C4-2B (cell line): ENCODE data around the gene ZNF423.

Source experiments
- ZFX ChIP-seq: fragments of 450-650 bp; IDR thresholded peaks from 2 replicates; pipeline ENCODE4 v1.6.1; 2017
- TF ChIP-seq, protein P1 (sequence below): fragments of 450-650 bp; conservative IDR thresholded peaks from 2 replicates; pipeline ENCODE4 v1.5.1; 2017; ENCODE audit warnings: mild to moderate bottlenecking

- TF ChIP-seq, protein P1, sequence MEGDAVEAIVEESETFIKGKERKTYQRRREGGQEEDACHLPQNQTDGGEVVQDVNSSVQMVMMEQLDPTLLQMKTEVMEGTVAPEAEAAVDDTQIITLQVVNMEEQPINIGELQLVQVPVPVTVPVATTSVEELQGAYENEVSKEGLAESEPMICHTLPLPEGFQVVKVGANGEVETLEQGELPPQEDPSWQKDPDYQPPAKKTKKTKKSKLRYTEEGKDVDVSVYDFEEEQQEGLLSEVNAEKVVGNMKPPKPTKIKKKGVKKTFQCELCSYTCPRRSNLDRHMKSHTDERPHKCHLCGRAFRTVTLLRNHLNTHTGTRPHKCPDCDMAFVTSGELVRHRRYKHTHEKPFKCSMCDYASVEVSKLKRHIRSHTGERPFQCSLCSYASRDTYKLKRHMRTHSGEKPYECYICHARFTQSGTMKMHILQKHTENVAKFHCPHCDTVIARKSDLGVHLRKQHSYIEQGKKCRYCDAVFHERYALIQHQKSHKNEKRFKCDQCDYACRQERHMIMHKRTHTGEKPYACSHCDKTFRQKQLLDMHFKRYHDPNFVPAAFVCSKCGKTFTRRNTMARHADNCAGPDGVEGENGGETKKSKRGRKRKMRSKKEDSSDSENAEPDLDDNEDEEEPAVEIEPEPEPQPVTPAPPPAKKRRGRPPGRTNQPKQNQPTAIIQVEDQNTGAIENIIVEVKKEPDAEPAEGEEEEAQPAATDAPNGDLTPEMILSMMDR = no peak
- TF ChIP-seq ZFX = no peak
Observed at GRCh38 chr16:49860593-49860992, 4.7 kb upstream of the ZNF423 start.
